ENCODE data around the gene KCNF1. TPM values are rescaled to one million over a fixed set of nuclear protein-coding genes. Genes with fewer than 3 reads are reported as not detected.

Gene KCNF1
- total and polyA plus RNA-seq, 2 donors (not counting 1 experiment from before 2014, with no cell fraction given) = 0.22 to 2.6 TPM

GRCh38 chr2:10875126-10875525, 36.6 kb upstream of the KCNF1 start:
- Histone ChIP-seq H3K4me1 (ENCODE audit: control insufficient read depth, extremely low read depth, insufficient read depth, low read length) (no peaks in the 10 kb centered on the region), H4K20me1 (ENCODE audit: control insufficient read depth, extremely low read depth, insufficient read depth, low read length) (no peaks in the 10 kb centered on the region), H3K4me3 (replicated peaks in 1 of 4; ENCODE audit: control extremely low read depth in 1 of 4, insufficient read depth in 1 of 4, low read depth in 3 of 4, low read length in 4 of 4) (no peak overlapping the region), H3K36me3 (ENCODE audit: control insufficient read depth, insufficient read depth, low read length) (no peaks in the 10 kb centered on the region), H3K27ac (ENCODE audit: insufficient read depth, low read length) (no peak overlapping the region), H2AFZ (ENCODE audit: low read length) (no peak overlapping the region), H3K4me2 (ENCODE audit: extremely low read depth, insufficient read depth, low read length) (no peak overlapping the region), H3K9ac (ENCODE audit: insufficient read depth, low read length) (no peak overlapping the region), H3K27me3 (ENCODE audit: control insufficient read depth, insufficient read depth, low read length) (peaks cover 3% of the 10 kb centered on the region), H3K79me2 (ENCODE audit: control insufficient read depth, insufficient read depth, low read length) (no peaks in the 10 kb centered on the region), H3K9me3 (ENCODE audit: control insufficient read depth, insufficient read depth, low read depth, low read length) (no peaks in the 10 kb centered on the region)
- DNase-seq (ENCODE audit: low read depth in 2 of 2) = no peak
- no peak for TF ChIP-seq EZH2 (IDR thresholded peaks at IDR 0.05; ENCODE audit: low read length, missing control alignments)
- TF ChIP-seq, protein P1, sequence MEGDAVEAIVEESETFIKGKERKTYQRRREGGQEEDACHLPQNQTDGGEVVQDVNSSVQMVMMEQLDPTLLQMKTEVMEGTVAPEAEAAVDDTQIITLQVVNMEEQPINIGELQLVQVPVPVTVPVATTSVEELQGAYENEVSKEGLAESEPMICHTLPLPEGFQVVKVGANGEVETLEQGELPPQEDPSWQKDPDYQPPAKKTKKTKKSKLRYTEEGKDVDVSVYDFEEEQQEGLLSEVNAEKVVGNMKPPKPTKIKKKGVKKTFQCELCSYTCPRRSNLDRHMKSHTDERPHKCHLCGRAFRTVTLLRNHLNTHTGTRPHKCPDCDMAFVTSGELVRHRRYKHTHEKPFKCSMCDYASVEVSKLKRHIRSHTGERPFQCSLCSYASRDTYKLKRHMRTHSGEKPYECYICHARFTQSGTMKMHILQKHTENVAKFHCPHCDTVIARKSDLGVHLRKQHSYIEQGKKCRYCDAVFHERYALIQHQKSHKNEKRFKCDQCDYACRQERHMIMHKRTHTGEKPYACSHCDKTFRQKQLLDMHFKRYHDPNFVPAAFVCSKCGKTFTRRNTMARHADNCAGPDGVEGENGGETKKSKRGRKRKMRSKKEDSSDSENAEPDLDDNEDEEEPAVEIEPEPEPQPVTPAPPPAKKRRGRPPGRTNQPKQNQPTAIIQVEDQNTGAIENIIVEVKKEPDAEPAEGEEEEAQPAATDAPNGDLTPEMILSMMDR (conservative IDR thresholded peaks at IDR 0.05 in 1 of 2, IDR thresholded peaks at IDR 0.05 in 1 of 2; ENCODE audit: low read depth in 1 of 2, low read length in 2 of 2) = no peak

DNA sequence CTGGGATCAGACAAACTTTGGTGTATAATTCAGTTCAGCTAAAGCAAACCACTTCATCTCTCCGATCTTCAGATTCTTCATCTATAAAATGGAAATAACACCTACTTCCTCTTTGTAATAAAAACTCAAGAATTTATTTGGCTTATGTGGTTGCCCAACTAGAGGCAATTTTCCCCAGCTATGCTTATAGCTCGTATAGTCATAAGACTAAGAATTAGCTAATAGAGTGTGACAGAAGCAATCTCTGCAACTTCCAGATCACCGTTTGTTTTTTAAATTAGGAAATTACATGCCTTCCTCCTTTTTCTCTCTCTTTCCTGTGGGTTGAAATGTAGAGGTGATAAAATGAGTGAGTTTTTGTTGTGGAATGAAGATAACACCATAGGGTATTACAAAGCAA, 35.3 kb upstream of the KCNF1 start:
- Histone ChIP-seq H3K4me1 (ENCODE audit: control insufficient read depth, extremely low read depth, insufficient read depth, low read length) (no peaks in the 10 kb centered on the region), H3K36me3 (ENCODE audit: control insufficient read depth, insufficient read depth, low read length) (no peaks in the 10 kb centered on the region), H3K4me2 (ENCODE audit: extremely low read depth, insufficient read depth, low read length) (no peak overlapping the region), H3K27me3 (ENCODE audit: control insufficient read depth, insufficient read depth, low read length) (peaks cover 3% of the 10 kb centered on the region), H4K20me1 (ENCODE audit: control insufficient read depth, extremely low read depth, insufficient read depth, low read length) (no peaks in the 10 kb centered on the region), H3K9me3 (ENCODE audit: control insufficient read depth, insufficient read depth, low read depth, low read length) (no peaks in the 10 kb centered on the region), H3K79me2 (ENCODE audit: control insufficient read depth, insufficient read depth, low read length) (no peaks in the 10 kb centered on the region), H3K9ac (ENCODE audit: insufficient read depth, low read length) (no peak overlapping the region), H3K4me3 (replicated peaks in 1 of 4; ENCODE audit: control extremely low read depth in 1 of 4, insufficient read depth in 1 of 4, low read depth in 3 of 4, low read length in 4 of 4) (no peak overlapping the region), H2AFZ (ENCODE audit: low read length) (no peak overlapping the region), H3K27ac (ENCODE audit: insufficient read depth, low read length) (no peak overlapping the region)
- TF ChIP-seq, protein P1 (conservative IDR thresholded peaks at IDR 0.05 in 1 of 2, IDR thresholded peaks at IDR 0.05 in 1 of 2; ENCODE audit: low read depth in 1 of 2, low read length in 2 of 2) = no peak
- TF ChIP-seq EZH2 (IDR thresholded peaks at IDR 0.05; ENCODE audit: low read length, missing control alignments) = no peak
- no peak for DNase-seq (ENCODE audit: low read depth in 2 of 2)

DNA sequence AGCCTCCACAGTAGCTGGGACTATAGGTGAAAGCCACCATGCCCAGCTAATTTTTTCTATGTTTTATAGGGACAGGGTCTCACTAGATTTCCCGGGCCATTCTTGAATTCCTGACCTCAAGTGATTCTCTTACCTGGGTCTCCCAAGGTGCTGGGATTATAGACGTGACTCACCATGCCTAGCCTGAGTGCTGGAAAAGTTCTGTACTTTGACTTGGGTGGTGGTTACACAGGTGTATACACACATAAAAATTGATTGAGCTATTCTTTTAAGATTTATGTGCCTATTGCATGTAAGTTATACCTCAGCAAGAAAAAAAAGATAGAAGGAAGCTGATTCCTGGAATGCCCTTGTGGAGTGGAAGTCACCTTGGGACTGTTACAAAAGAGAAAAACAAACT, 34.8 kb upstream of the KCNF1 start:
- Histone ChIP-seq H3K4me2 (ENCODE audit: extremely low read depth, insufficient read depth, low read length) (no peak overlapping the region), H3K9me3 (ENCODE audit: control insufficient read depth, insufficient read depth, low read depth, low read length) (no peaks in the 10 kb centered on the region), H2AFZ (ENCODE audit: low read length) (no peak overlapping the region), H3K27ac (ENCODE audit: insufficient read depth, low read length) (no peak overlapping the region), H3K27me3 (ENCODE audit: control insufficient read depth, insufficient read depth, low read length) (peaks cover 3% of the 10 kb centered on the region), H3K9ac (ENCODE audit: insufficient read depth, low read length) (no peak overlapping the region), H3K4me1 (ENCODE audit: control insufficient read depth, extremely low read depth, insufficient read depth, low read length) (no peaks in the 10 kb centered on the region), H4K20me1 (ENCODE audit: control insufficient read depth, extremely low read depth, insufficient read depth, low read length) (no peaks in the 10 kb centered on the region), H3K79me2 (ENCODE audit: control insufficient read depth, insufficient read depth, low read length) (no peaks in the 10 kb centered on the region), H3K36me3 (ENCODE audit: control insufficient read depth, insufficient read depth, low read length) (no peaks in the 10 kb centered on the region), H3K4me3 (replicated peaks in 1 of 4; ENCODE audit: control extremely low read depth in 1 of 4, insufficient read depth in 1 of 4, low read depth in 3 of 4, low read length in 4 of 4) (no peak overlapping the region)
- TF ChIP-seq EZH2 (IDR thresholded peaks at IDR 0.05; ENCODE audit: low read length, missing control alignments) = no peak
- TF ChIP-seq, protein P1 (conservative IDR thresholded peaks at IDR 0.05 in 1 of 2, IDR thresholded peaks at IDR 0.05 in 1 of 2; ENCODE audit: low read depth in 1 of 2, low read length in 2 of 2) = no peak
- DNase-seq (ENCODE audit: low read depth in 2 of 2) = no peak
